ENCODE measurements around the gene BCAP31.

GRCh38 chrX:153726286-153727122 lies 2.3 kb upstream of the BCAP31 start:
- TF ChIP-seq CTCF (IDR thresholded peaks at IDR 0.05) (no peak), POLR2A (IDR thresholded peaks at IDR 0.05) (peak in 1 of 2 donors; percentile 26)

All from gastroesophageal sphincter (tissue), 3 donors.